Activated CD4-positive, alpha-beta memory T cell treated with anti-CD3 and anti-CD28 coated beads for 36 hours (primary cell): Measurements from ENCODE around the gene TRNP1. TPM values are rescaled to one million over a fixed set of nuclear protein-coding genes. Genes with fewer than 3 reads are reported as not detected.
A peak's percentile ranks its signal among the peaks of the same experiment; 100 is the strongest.

Experiments
- CTCF ChIA-PET: fragments of 350-600 bp; sonication (Branson Sonifier 250); formaldehyde crosslinking; loops from one replicate; lab custom pipeline; 2021; ENCODE audit warnings: antibody characterized with exemption, inconsistent platforms; lab: Charles Lee
- POLR2A ChIA-PET: fragments of 350-600 bp; sonication (Branson Sonifier 250); formaldehyde crosslinking; loops from one replicate; lab custom pipeline; 2021; ENCODE audit warnings: antibody characterized with exemption; lab: Charles Lee
- DNase-seq: peaks from one replicate; pipeline ENCODE4 v3.0.0-alpha.2; 2020
- H3K27ac Mint-ChIP-seq: one replicate; pipeline ENCODE4 v1.8.0; 2021; ENCODE audit warnings: mixed read lengths
- H3K27me3 Mint-ChIP-seq: one replicate; pipeline ENCODE4 v1.8.0; 2021; ENCODE audit warnings: mixed read lengths
- H3K36me3 Mint-ChIP-seq: one replicate; pipeline ENCODE4 v1.8.0; 2021; ENCODE audit warnings: mixed read lengths
- H3K4me1 Mint-ChIP-seq: one replicate; pipeline ENCODE4 v1.8.0; 2021; ENCODE audit warnings: low read depth, mixed read lengths
- H3K4me3 Mint-ChIP-seq: one replicate; pipeline ENCODE4 v1.8.0; 2021; ENCODE audit warnings: mild to moderate bottlenecking, mixed read lengths
- H3K9me3 Mint-ChIP-seq: one replicate; pipeline ENCODE4 v1.8.0; 2021; ENCODE audit warnings: mixed read lengths
- intact Hi-C: fragments of 100-400 bp; cut with micrococcal nuclease; formaldehyde crosslinking; loops from one replicate; pipeline ENCODE4 v1.15.1; 2023
- total RNA-seq, 2 experiments: library from RNA; stranded (reverse); gene quantifications; one replicate each; pipeline ENCODE4 v1.2.3, GENCODE V29; 2021

Gene TRNP1
- total RNA-seq, 2 experiments from 2014 or later, result 0.19 to 0.53 TPM

DNA sequence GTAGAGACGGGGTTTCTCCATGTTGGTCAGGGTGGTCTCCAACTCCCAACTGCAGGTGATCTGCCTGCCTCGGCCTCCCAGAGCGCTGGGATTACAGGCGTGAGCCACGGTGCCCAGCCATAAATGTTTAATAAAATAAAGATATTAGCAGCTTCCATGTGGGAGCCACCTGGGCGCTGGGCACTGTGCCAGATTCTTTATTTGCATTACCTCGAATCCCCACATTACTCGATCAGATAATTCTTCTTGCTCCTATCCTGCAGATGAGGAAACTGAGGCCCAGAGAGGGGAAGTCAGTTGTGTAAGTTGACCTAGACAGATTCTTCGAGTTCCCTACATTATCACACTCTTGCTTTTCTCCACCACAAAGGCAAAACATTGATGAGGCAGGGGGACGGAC lies 44.0 kb downstream of the TRNP1 start:
- intact Hi-C loops, result no loop called here
- no peaks in the 10 kb centered on the region for H3K27me3 Mint-ChIP-seq
- CTCF ChIA-PET, result interaction anchor here (1.0 to 2.2 kb wide), 2 partner anchors 8 to 61 kb away, joined by 3 to 12 read pairs; no protein-coding TSS in a partner anchor
- H3K4me3 Mint-ChIP-seq, result no peak overlapping the region
- no peak overlapping the region for H3K27ac Mint-ChIP-seq
- DNase-seq, result no peak
- no peaks in the 10 kb centered on the region for H3K9me3 Mint-ChIP-seq
- POLR2A ChIA-PET, result no interaction called here
- no peaks in the 10 kb centered on the region for H3K36me3 Mint-ChIP-seq
- H3K4me1 Mint-ChIP-seq, result no peaks in the 10 kb centered on the region

DNA sequence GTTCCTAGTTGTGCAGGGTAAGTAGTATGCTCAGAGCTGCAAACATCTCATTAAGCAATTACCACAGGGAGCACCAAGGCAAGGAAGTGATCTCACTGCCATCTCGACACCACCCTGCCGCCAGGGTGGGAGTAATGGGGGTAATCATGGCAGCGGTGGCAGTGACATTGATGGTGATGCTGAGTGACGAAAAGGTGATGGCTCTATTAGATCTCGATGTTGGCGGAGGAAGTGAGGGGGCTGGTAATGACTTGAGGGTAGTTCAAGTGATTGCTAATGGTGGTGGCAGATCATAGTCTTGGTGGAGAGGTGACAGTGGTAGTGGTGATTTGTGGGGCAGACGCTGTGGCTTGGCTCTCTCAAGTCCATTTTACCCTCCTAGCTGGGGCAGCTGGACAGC lies 44.5 kb downstream of the TRNP1 start:
- no peaks in the 10 kb centered on the region for H3K27me3 Mint-ChIP-seq

DNA sequence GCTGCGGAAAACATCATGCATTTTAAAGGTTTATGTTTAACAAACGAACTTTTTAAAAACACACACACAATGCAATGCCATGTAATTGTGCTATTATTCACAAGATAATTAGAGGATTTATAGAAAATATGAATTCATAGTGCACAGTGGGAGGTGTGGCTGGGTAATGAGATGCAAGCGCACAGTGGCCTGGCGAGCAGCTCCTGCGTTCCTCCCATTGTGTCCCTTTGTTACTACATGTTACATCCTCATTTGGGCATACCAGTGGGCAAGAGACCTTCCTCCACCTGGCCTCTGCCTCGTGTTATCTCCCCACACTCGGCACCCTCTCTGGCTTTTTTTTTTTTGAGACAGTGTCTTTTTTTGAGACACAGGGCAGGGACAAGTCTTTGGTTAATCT lies 49.2 kb downstream of the TRNP1 start:
- POLR2A ChIA-PET, result no interaction called here
- peaks cover 19% of the 10 kb centered on the region for H3K4me1 Mint-ChIP-seq

More for the DNA sequence above, 44.5 kb downstream of the TRNP1 start:
- Mint-ChIP-seq H3K27ac (no peak overlapping the region), H3K4me1 (no peaks in the 10 kb centered on the region), H3K4me3 (no peak overlapping the region), H3K9me3 (no peaks in the 10 kb centered on the region), H3K36me3 (no peaks in the 10 kb centered on the region)
- CTCF ChIA-PET, result interaction anchor here (1.0 to 2.2 kb wide), 2 partner anchors 8 to 60 kb away, joined by 3 to 12 read pairs; no protein-coding TSS in a partner anchor
- no peak for DNase-seq
- POLR2A ChIA-PET, result no interaction called here
- intact Hi-C loops, result no loop called here

DNA sequence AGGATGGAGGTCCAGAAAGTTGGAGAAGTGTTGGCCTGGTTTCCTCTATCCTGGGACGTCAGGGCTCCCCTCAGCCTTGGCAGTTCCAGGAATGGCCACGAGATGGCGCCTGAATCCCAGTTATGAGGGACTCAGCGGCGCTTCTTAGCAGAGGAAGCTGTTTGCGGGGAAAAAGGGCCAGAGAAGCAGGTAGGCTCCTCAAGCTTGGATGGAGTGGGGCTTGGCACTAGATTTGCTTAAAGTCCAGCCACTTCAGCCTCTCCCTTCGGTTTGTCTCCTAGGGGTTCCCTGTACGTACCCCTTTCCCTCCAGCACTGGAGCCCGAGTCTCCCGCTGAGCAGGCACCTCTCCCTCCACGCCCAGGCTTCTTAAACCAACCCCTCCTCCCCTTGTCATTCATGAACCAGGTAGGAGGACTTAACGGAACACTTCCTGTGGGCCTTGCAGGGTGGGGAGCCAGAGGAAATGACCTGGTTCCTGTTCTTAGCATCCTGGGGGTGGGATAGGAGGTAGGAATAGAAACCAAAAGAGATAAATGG lies 51.2 kb downstream of the TRNP1 start:
- H3K36me3 Mint-ChIP-seq, result no peaks in the 10 kb centered on the region
- POLR2A ChIA-PET, result interaction anchor here (1.3 kb wide), 2 partner anchors 52 to 55 kb away, joined by 5 read pairs; no protein-coding TSS in a partner anchor
- peak; percentile 93 for DNase-seq
- no peaks in the 10 kb centered on the region for H3K27me3 Mint-ChIP-seq
- H3K4me1 Mint-ChIP-seq, result peaks cover 19% of the 10 kb centered on the region
- peak overlapping the region; percentile 42 for H3K27ac Mint-ChIP-seq
- no peaks in the 10 kb centered on the region for H3K9me3 Mint-ChIP-seq
- CTCF ChIA-PET, result interaction anchor here (0.6 to 6.6 kb wide), 45 partner anchors 10 to 626 kb away, joined by 3 to 366 read pairs (median 5); partner anchors contain the start of genes SLC9A1 and TRNP1
- H3K4me3 Mint-ChIP-seq, result peak overlapping the region; percentile 64
- intact Hi-C loops, result loop anchor here (1.0 to 10.0 kb wide), 4 partner anchors 50 to 238 kb away; partner anchors contain the start of gene TRNP1

More for the DNA sequence above, 49.2 kb downstream of the TRNP1 start:
- Mint-ChIP-seq H3K36me3 (no peaks in the 10 kb centered on the region), H3K27me3 (no peaks in the 10 kb centered on the region), H3K4me3 (no peak overlapping the region), H3K27ac (no peak overlapping the region), H3K9me3 (no peaks in the 10 kb centered on the region)
- CTCF ChIA-PET, result interaction anchor here (1.2 to 6.6 kb wide), 5 partner anchors 8 to 112 kb away, joined by 3 to 366 read pairs (median 29); partner anchors contain the start of gene SLC9A1
- intact Hi-C loops, result loop anchor here (10.0 kb wide), 1 partner anchor 48 kb away; the partner anchor contains the start of gene TRNP1
- DNase-seq, result no peak

DNA sequence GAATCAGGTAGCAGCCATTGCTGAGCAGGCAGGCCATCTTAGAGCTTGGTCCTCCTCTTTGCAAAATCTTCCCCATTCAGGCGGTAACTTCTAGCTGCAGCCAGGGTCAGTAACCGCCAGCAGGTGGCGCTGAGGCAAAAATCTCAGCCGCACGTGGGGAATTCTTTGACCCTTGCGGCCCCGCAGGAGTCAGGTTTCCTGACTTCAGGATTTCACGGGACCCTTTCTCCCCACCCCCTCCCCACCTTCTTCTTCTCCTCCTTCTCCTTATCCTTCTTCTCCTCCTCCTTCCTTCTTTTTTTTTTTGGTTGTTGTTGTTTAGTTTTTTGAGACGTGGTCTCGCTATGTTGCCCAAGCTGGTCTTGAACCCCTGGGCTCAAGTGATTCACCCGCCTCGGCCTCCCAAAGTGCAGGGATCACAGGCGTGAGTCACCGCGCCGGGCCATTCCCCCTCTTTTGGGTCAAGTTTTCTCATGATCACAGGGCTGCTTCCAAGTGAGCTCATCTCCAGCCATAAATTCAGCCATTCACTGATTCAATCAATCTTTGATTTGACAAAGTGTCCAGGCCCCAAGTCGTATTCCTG lies 52.6 kb downstream of the TRNP1 start:
- Mint-ChIP-seq H3K27ac (no peak overlapping the region), H3K27me3 (no peaks in the 10 kb centered on the region), H3K4me3 (no peak overlapping the region), H3K4me1 (peaks cover 19% of the 10 kb centered on the region), H3K36me3 (no peaks in the 10 kb centered on the region), H3K9me3 (no peaks in the 10 kb centered on the region)
- intact Hi-C loops, result loop anchor here (5.0 to 10.0 kb wide), 2 partner anchors 51 to 236 kb away; partner anchors contain the start of gene TRNP1
- ChIA-PET POLR2A (interaction anchor here (0.6 kb wide), 1 partner anchor 52 kb away, joined by 4 read pairs; the partner anchor contains the start of gene TRNP1), CTCF (interaction anchor here (0.6 to 6.6 kb wide), 57 partner anchors 9 to 1166 kb away, joined by 3 to 366 read pairs (median 4); partner anchors contain the start of genes MAP3K6 and TRNP1)
- DNase-seq, result peak; percentile 79

DNA sequence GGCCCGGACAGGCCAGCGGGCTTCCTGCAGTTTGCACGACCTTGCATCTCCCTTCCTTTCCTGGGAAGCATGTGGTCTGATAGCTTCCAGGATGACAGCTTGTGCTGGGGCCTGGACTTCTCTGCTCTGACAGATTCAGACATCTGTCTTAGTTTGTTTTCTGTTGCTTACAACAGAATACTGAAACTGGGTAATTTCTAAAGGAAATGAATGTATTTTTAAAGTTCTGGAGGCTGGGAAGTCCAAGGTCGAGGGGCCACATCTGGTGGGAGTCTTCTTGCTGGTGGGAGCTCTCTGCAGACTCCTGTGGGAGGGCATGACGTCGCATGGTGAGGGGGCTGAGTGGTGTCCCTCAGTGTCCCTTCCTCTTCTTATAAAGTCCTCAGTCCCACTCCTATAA lies 54.4 kb downstream of the TRNP1 start:
- no peak overlapping the region for H3K4me3 Mint-ChIP-seq
- H3K9me3 Mint-ChIP-seq, result no peaks in the 10 kb centered on the region
- no peak overlapping the region for H3K27ac Mint-ChIP-seq
- H3K4me1 Mint-ChIP-seq, result peaks cover 19% of the 10 kb centered on the region
- no peaks in the 10 kb centered on the region for H3K36me3 Mint-ChIP-seq
- DNase-seq, result no peak
- POLR2A ChIA-PET, result no interaction called here
- CTCF ChIA-PET, result interaction anchor here (6.6 kb wide), 1 partner anchor 50 kb away, joined by 366 read pairs; no protein-coding TSS in a partner anchor
- no peaks in the 10 kb centered on the region for H3K27me3 Mint-ChIP-seq
- intact Hi-C loops, result loop anchor here (5.0 to 10.0 kb wide), 2 partner anchors 53 to 234 kb away; partner anchors contain the start of gene TRNP1

DNA sequence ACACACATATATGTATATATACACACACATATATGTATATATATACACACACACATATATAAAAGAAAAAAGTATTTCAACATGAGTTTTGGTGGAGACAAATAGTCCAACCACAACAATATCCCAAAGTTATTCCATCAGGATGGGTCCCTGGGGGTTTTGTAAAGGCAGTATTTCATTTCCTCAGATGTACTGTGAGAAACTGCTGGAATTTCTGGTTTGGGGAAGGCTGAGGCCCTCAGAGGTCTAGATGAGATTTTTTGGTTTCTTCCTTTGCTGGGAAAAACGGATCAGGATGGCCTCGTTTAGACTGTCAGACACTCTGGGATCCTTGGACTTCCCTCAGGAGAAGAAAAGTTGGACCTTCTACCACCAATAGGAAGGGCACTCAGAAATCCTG lies 55.6 kb downstream of the TRNP1 start:
- intact Hi-C loops, result loop anchor here (5.0 to 10.0 kb wide), 2 partner anchors 54 to 233 kb away; partner anchors contain the start of gene TRNP1
- ChIA-PET CTCF (interaction anchor here (6.6 kb wide), 1 partner anchor 49 kb away, joined by 366 read pairs; no protein-coding TSS in a partner anchor), POLR2A (no interaction called here)
- H3K27me3 Mint-ChIP-seq, result no peaks in the 10 kb centered on the region
- H3K36me3 Mint-ChIP-seq, result no peaks in the 10 kb centered on the region
- H3K27ac Mint-ChIP-seq, result no peak overlapping the region
- H3K4me3 Mint-ChIP-seq, result no peak overlapping the region
- no peaks in the 10 kb centered on the region for H3K9me3 Mint-ChIP-seq
- peaks cover 19% of the 10 kb centered on the region for H3K4me1 Mint-ChIP-seq
- DNase-seq, result no peak

DNA sequence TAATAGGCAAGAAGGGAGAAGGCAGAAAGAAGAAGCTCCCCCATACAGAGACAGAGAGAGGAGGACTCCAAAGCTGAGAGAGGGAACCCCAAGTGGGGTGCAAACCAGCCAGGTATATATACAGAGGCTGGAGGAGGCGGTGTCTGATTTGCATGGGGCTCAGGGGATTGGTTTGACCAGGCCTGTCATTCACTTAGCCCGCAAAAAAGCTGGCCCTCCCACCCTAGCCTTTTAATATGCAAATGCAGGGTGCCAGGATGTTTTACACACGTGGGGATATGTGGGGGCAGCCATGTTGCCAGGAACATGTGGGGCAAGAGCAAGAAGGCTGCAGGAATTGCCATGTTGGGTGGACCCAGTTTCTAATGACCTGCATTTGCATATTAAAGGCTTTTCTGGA lies 56.1 kb downstream of the TRNP1 start:
- Mint-ChIP-seq H3K4me1 (peaks cover 17% of the 10 kb centered on the region), H3K27ac (no peak overlapping the region), H3K9me3 (no peaks in the 10 kb centered on the region), H3K27me3 (no peaks in the 10 kb centered on the region), H3K4me3 (no peak overlapping the region), H3K36me3 (no peaks in the 10 kb centered on the region)
- intact Hi-C loops, result loop anchor here (5.0 to 10.0 kb wide), 2 partner anchors 55 to 233 kb away; partner anchors contain the start of gene TRNP1
- POLR2A ChIA-PET, result no interaction called here
- peak; percentile 11 for DNase-seq
- CTCF ChIA-PET, result interaction anchor here (1.6 kb wide), 1 partner anchor 47 kb away, joined by 7 read pairs; no protein-coding TSS in a partner anchor

Other genes starting within 250 kb of the TRNP1 start
- gene PIGV, start 205.7 kb upstream of the TRNP1 start, total RNA-seq, result 10 to 100 TPM; 15.1 to 15.3 TPM
- 10 to 100 TPM; 60.2 to 63.5 TPM for gene ZDHHC18, start 167.0 kb upstream of the TRNP1 start, total RNA-seq
- 1 to 10 TPM in 1 of 2 experiments, under 1 TPM in 1; 0.95 to 1.5 TPM for gene SFN, start 130.5 kb upstream of the TRNP1 start, total RNA-seq
- 10 to 100 TPM; 35.4 to 38.3 TPM for gene GPN2, start 103.4 kb upstream of the TRNP1 start, total RNA-seq
- 1 to 10 TPM; 6.3 to 9.2 TPM for gene GPATCH3, start 93.2 kb upstream of the TRNP1 start, total RNA-seq
- not detected for gene NR0B2, start 79.7 kb upstream of the TRNP1 start, total RNA-seq
- 10 to 100 TPM; 90.8 to 97.1 TPM for gene NUDC, start 71.9 kb upstream of the TRNP1 start, total RNA-seq
- gene KDF1, start 33.2 kb upstream of the TRNP1 start, total RNA-seq, result not detected
- gene TENT5B, start 19.2 kb downstream of the TRNP1 start, total RNA-seq, result not detected
- 10 to 100 TPM; 16.0 to 17.8 TPM for gene SLC9A1, start 161.4 kb downstream of the TRNP1 start, total RNA-seq
- gene WDTC1, start 240.9 kb downstream of the TRNP1 start, total RNA-seq, result 10 to 100 TPM; 30.3 TPM